ENCODE results near the gene SLC39A11. TPM values are rescaled to one million over a fixed set of nuclear protein-coding genes. Genes with fewer than 3 reads are reported as not detected.

The SLC39A11 gene
- total and polyA plus RNA-seq, 2 of the 13 experiments (the other 11 are each of a cell fraction or from before 2014, with no cell fraction given): 17.2 to 31.5 TPM

DNA sequence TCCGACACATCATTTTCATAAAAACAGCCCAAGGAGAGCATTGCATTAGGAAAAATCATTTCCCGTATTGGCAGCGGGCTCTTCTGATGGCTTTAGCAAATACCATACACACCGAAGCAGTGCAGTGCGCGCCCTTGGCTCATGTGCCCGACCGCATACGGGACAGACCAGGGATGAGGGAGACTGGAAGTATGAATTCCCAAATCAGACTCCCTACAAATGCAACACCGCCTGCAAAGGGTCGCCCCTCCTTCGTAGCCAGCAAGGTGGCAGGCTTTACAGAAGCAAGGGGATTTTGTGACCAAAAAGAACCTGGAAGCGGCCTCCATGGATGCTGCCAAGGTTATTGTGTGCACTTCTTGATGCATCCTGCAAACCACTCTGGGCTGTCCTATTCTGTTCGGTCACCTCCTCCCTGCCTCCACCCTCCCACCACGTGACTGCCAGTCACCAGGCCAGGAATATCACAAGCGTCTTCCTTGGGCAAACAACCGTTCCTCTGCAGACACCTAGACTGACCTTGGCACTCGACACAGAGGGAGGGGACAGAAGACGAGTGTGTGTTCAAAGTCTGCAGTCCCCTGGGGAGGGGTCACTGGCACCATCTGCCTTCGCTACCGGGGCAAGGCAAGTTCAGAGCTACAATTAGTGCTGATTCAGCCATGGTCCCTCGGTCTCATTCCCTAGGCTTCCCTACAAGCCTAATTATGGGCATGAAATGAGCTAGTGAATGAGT lies 460.4 kb downstream of the SLC39A11 start (continued):
- TF ChIP-seq, protein P1, sequence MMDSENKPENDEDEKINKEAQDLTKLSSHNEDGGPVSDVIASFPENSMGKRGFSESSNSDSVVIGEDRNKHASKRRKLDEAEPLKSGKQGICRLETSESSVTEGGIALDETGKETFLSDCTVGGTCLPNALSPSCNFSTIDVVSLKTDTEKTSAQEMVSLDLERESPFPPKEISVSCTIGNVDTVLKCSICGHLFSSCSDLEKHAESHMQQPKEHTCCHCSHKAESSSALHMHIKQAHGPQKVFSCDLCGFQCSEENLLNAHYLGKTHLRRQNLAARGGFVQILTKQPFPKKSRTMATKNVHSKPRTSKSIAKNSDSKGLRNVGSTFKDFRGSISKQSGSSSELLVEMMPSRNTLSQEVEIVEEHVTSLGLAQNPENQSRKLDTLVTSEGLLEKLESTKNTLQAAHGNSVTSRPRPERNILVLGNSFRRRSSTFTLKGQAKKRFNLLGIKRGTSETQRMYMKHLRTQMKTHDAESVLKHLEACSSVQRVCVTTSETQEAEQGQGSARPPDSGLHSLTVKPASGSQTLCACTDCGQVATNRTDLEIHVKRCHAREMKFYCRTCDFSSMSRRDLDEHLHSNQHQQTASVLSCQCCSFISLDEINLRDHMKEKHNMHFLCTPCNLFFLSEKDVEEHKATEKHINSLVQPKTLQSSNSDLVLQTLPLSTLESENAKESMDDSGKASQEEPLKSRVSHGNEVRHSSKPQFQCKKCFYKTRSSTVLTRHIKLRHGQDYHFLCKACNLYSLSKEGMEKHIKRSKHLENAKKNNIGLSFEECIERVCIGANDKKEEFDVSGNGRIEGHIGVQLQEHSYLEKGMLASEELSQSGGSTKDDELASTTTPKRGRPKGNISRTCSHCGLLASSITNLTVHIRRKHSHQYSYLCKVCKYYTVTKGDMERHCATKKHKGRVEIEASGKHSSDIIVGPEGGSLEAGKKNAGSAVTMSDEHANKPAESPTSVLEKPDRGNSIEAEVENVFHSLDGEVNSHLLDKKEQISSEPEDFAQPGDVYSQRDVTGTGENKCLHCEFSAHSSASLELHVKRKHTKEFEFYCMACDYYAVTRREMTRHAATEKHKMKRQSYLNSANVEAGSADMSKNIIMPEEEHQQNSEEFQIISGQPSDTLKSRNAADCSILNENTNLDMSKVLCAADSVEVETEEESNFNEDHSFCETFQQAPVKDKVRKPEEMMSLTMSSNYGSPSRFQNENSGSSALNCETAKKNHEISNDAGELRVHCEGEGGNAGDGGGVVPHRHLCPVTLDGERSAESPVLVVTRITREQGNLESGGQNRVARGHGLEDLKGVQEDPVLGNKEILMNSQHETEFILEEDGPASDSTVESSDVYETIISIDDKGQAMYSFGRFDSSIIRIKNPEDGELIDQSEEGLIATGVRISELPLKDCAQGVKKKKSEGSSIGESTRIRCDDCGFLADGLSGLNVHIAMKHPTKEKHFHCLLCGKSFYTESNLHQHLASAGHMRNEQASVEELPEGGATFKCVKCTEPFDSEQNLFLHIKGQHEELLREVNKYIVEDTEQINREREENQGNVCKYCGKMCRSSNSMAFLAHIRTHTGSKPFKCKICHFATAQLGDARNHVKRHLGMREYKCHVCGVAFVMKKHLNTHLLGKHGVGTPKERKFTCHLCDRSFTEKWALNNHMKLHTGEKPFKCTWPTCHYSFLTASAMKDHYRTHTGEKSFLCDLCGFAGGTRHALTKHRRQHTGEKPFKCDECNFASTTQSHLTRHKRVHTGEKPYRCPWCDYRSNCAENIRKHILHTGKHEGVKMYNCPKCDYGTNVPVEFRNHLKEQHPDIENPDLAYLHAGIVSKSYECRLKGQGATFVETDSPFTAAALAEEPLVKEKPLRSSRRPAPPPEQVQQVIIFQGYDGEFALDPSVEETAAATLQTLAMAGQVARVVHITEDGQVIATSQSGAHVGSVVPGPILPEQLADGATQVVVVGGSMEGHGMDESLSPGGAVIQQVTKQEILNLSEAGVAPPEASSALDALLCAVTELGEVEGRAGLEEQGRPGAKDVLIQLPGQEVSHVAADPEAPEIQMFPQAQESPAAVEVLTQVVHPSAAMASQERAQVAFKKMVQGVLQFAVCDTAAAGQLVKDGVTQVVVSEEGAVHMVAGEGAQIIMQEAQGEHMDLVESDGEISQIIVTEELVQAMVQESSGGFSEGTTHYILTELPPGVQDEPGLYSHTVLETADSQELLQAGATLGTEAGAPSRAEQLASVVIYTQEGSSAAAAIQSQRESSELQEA (CRISPR knock-in tag; IDR thresholded peaks at IDR 0.05; ENCODE audit: not compliant biosample characterization): no peak
- TF ChIP-seq ZFAT (CRISPR knock-in tag; conservative IDR thresholded peaks at IDR 0.05) (no peak), RARG (CRISPR knock-in tag; IDR thresholded peaks at IDR 0.05; ENCODE audit: low read depth) (no peak), CEBPB (IDR thresholded peaks at IDR 0.05; ENCODE audit: borderline replicate concordance, low read depth, low read length) (no peak), MTA1 (CRISPR knock-in tag; IDR thresholded peaks at IDR 0.05; ENCODE audit: borderline replicate concordance) (peak; percentile 98; the same call in 1 of the 2 replicates), ERF (CRISPR knock-in tag; IDR thresholded peaks at IDR 0.05) (peak; percentile 97), HES4 (CRISPR knock-in tag; IDR thresholded peaks at IDR 0.05; ENCODE audit: borderline replicate concordance) (no peak), ZFP36 (IDR thresholded peaks at IDR 0.05; ENCODE audit: borderline replicate concordance, low read depth, low read length, partially characterized antibody) (no peak)
- TF ChIP-seq, protein P2, sequence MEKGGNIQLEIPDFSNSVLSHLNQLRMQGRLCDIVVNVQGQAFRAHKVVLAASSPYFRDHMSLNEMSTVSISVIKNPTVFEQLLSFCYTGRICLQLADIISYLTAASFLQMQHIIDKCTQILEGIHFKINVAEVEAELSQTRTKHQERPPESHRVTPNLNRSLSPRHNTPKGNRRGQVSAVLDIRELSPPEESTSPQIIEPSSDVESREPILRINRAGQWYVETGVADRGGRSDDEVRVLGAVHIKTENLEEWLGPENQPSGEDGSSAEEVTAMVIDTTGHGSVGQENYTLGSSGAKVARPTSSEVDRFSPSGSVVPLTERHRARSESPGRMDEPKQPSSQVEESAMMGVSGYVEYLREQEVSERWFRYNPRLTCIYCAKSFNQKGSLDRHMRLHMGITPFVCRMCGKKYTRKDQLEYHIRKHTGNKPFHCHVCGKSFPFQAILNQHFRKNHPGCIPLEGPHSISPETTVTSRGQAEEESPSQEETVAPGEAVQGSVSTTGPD (CRISPR knock-in tag; IDR thresholded peaks at IDR 0.05): peak; percentile 57; the same call in 1 of the 2 replicates
- TF ChIP-seq, protein P3, sequence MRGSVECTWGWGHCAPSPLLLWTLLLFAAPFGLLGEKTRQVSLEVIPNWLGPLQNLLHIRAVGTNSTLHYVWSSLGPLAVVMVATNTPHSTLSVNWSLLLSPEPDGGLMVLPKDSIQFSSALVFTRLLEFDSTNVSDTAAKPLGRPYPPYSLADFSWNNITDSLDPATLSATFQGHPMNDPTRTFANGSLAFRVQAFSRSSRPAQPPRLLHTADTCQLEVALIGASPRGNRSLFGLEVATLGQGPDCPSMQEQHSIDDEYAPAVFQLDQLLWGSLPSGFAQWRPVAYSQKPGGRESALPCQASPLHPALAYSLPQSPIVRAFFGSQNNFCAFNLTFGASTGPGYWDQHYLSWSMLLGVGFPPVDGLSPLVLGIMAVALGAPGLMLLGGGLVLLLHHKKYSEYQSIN (CRISPR knock-in tag; IDR thresholded peaks at IDR 0.05; ENCODE audit: borderline replicate concordance): no peak
- TF ChIP-seq, protein P4, sequence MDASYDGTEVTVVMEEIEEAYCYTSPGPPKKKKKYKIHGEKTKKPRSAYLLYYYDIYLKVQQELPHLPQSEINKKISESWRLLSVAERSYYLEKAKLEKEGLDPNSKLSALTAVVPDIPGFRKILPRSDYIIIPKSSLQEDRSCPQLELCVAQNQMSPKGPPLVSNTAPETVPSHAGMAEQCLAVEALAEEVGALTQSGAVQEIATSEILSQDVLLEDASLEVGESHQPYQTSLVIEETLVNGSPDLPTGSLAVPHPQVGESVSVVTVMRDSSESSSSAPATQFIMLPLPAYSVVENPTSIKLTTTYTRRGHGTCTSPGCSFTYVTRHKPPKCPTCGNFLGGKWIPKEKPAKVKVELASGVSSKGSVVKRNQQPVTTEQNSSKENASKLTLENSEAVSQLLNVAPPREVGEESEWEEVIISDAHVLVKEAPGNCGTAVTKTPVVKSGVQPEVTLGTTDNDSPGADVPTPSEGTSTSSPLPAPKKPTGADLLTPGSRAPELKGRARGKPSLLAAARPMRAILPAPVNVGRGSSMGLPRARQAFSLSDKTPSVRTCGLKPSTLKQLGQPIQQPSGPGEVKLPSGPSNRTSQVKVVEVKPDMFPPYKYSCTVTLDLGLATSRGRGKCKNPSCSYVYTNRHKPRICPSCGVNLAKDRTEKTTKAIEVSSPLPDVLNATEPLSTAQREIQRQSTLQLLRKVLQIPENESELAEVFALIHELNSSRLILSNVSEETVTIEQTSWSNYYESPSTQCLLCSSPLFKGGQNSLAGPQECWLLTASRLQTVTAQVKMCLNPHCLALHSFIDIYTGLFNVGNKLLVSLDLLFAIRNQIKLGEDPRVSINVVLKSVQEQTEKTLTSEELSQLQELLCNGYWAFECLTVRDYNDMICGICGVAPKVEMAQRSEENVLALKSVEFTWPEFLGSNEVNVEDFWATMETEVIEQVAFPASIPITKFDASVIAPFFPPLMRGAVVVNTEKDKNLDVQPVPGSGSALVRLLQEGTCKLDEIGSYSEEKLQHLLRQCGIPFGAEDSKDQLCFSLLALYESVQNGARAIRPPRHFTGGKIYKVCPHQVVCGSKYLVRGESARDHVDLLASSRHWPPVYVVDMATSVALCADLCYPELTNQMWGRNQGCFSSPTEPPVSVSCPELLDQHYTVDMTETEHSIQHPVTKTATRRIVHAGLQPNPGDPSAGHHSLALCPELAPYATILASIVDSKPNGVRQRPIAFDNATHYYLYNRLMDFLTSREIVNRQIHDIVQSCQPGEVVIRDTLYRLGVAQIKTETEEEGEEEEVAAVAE (CRISPR knock-in tag; IDR thresholded peaks at IDR 0.05; ENCODE audit: borderline replicate concordance): peak; percentile 89; the same call in 1 of the 2 replicates

All from HepG2 (cell line).